HFFc6 (cell line): Measurements from ENCODE around the gene NCOR1. TPM values are rescaled to one million over a fixed set of nuclear protein-coding genes. Genes with fewer than 3 reads are reported as not detected.
"Not testable (repeated sequence)": the region's sequence is repeated elsewhere in the genome, so short reads cannot be mapped to it uniquely, and the experiment has no call there.

ENCODE experiments used
- DNase-seq: peaks from one replicate; pipeline ENCODE4 v3.0.0-alpha.2; 2018
- H3K27ac Mint-ChIP-seq: 2 replicates; pipeline ENCODE4 v1.8.0; 2020; ENCODE audit warnings: mild to moderate bottlenecking, mixed read lengths
- H3K27me3 Mint-ChIP-seq: 2 replicates; pipeline ENCODE4 v1.8.0; 2021; ENCODE audit warnings: mild to moderate bottlenecking, moderate library complexity, mixed read lengths; ENCODE audit not compliant: insufficient read depth
- H3K36me3 Mint-ChIP-seq: 2 replicates; pipeline ENCODE4 v1.8.0; 2021; ENCODE audit warnings: low read depth, mixed read lengths
- H3K4me1 Mint-ChIP-seq: 2 replicates; pipeline ENCODE4 v1.8.0; 2020; ENCODE audit warnings: low read depth, mixed read lengths
- H3K4me3 Mint-ChIP-seq: 2 replicates; pipeline ENCODE4 v1.8.0; 2020; ENCODE audit warnings: mild to moderate bottlenecking, moderate library complexity, mixed read lengths
- H3K9me3 Mint-ChIP-seq: 2 replicates; pipeline ENCODE4 v1.8.0; 2020; ENCODE audit warnings: mild to moderate bottlenecking, mixed read lengths
- total RNA-seq, 6 experiments: library from RNA; stranded (reverse); fragmentation: NEBNext Ultra II Directional; extraction: Animal tissue kit (Norgen Biotek cat#: 25700); gene quantifications; 2 replicates in 1 of 6; 3 replicates in 5 of 6; pipeline ENCODE4 v1.2.3, GENCODE V29; 2021
- TF ChIP-seq, protein P1 (sequence below): fragments of 200-600 bp; sonication (generic); IDR thresholded peaks from 2 replicates; pipeline ENCODE4 v1.5.0; 2021; ENCODE audit warnings: antibody characterized with exemption, mild to moderate bottlenecking

Gene NCOR1
- total RNA-seq, 6 experiments from 2014 or later = 103 to 115 (median 111) TPM

GRCh38 chr17:16072031-16072430 is 143.3 kb downstream of the NCOR1 start:
- TF ChIP-seq, protein P1, sequence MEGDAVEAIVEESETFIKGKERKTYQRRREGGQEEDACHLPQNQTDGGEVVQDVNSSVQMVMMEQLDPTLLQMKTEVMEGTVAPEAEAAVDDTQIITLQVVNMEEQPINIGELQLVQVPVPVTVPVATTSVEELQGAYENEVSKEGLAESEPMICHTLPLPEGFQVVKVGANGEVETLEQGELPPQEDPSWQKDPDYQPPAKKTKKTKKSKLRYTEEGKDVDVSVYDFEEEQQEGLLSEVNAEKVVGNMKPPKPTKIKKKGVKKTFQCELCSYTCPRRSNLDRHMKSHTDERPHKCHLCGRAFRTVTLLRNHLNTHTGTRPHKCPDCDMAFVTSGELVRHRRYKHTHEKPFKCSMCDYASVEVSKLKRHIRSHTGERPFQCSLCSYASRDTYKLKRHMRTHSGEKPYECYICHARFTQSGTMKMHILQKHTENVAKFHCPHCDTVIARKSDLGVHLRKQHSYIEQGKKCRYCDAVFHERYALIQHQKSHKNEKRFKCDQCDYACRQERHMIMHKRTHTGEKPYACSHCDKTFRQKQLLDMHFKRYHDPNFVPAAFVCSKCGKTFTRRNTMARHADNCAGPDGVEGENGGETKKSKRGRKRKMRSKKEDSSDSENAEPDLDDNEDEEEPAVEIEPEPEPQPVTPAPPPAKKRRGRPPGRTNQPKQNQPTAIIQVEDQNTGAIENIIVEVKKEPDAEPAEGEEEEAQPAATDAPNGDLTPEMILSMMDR = no peak
- no peaks in the 10 kb centered on the region for H3K27me3 Mint-ChIP-seq
- no peak overlapping the region for H3K27ac Mint-ChIP-seq
- 0 out of 2 replicates have a peak, but pooled peaks cover 6% of the 10 kb centered on the region for H3K4me1 Mint-ChIP-seq
- no peak for DNase-seq
- H3K4me3 Mint-ChIP-seq = no peak overlapping the region
- H3K36me3 Mint-ChIP-seq = peaks cover 39% of the 10 kb centered on the region
- no peaks in the 10 kb centered on the region for H3K9me3 Mint-ChIP-seq

DNA sequence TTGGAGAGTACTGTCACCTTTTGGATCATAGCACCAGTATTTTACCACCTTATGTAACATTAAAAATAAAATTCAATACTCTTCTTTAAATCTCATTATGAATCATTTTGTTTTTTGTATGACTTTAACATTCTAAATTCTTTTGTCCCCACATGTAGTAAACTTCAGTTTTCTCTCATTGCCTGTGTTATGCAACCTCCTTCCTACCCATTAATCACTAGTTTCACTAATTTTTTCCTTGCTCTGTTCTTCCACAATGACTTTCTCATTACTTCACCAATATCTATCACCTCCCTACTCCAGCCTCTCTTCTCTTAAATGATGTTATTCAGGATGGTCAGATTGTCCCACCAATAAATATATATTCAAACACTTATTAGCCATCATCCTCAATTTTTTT is 147.0 kb downstream of the NCOR1 start:
- H3K36me3 Mint-ChIP-seq = peaks cover 35% of the 10 kb centered on the region
- H3K9me3 Mint-ChIP-seq = no peaks in the 10 kb centered on the region
- no peak overlapping the region for H3K4me3 Mint-ChIP-seq
- H3K4me1 Mint-ChIP-seq = 0 out of 2 replicates have a peak, but pooled peaks cover 6% of the 10 kb centered on the region
- no peak for DNase-seq
- H3K27me3 Mint-ChIP-seq = no peaks in the 10 kb centered on the region
- TF ChIP-seq, protein P1 = no peak
- peak overlapping the region; percentile 27 for H3K27ac Mint-ChIP-seq

DNA sequence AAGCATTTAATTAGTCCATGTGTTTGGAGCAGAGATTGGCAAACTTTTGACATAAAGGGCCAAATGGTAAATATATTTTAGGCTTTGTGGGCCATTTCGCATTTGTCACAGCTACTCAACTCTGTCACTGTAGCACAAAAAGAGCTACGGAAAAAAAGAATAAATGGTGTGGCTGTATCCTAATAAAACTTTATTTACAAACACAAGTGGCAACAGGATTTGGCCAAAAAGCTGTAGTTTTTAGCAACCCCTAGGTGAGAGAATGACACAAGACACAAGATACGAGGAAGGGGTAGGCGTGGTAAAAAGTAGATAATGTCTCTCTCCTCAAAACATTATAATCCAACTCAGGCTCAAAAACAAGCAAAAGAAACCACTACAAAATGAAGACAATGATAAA is 149.2 kb downstream of the NCOR1 start:
- no peak overlapping the region for H3K4me3 Mint-ChIP-seq
- no peak overlapping the region for H3K27ac Mint-ChIP-seq
- H3K27me3 Mint-ChIP-seq = no peaks in the 10 kb centered on the region; the same call in 1 of the 2 replicates
- H3K9me3 Mint-ChIP-seq = no peaks in the 10 kb centered on the region
- H3K4me1 Mint-ChIP-seq = 0 out of 2 replicates have a peak, but pooled peaks cover 6% of the 10 kb centered on the region
- H3K36me3 Mint-ChIP-seq = peaks cover 50% of the 10 kb centered on the region
- TF ChIP-seq, protein P1 = no peak
- no peak for DNase-seq

GRCh38 chr17:16061631-16062030 is 153.7 kb downstream of the NCOR1 start:
- no peak overlapping the region for H3K27ac Mint-ChIP-seq
- H3K4me1 Mint-ChIP-seq = no peaks in the 10 kb centered on the region
- H3K36me3 Mint-ChIP-seq = peaks cover 31% of the 10 kb centered on the region
- no peak overlapping the region for H3K4me3 Mint-ChIP-seq
- TF ChIP-seq, protein P1 = no peak
- no peaks in the 10 kb centered on the region for H3K9me3 Mint-ChIP-seq
- H3K27me3 Mint-ChIP-seq = no peaks in the 10 kb centered on the region; the same call in 1 of the 2 replicates
- DNase-seq = no peak

- H3K27ac Mint-ChIP-seq, DNase-seq, H3K4me3 Mint-ChIP-seq, H3K9me3 Mint-ChIP-seq, H3K27me3 Mint-ChIP-seq: not testable (repeated sequence)
- H3K4me1 Mint-ChIP-seq = peaks cover 12% of the 10 kb centered on the region
- H3K36me3 Mint-ChIP-seq = peaks cover 56% of the 10 kb centered on the region
Observed at GRCh38 chr17:16055139-16055538, 160.2 kb downstream of the NCOR1 start.

DNA sequence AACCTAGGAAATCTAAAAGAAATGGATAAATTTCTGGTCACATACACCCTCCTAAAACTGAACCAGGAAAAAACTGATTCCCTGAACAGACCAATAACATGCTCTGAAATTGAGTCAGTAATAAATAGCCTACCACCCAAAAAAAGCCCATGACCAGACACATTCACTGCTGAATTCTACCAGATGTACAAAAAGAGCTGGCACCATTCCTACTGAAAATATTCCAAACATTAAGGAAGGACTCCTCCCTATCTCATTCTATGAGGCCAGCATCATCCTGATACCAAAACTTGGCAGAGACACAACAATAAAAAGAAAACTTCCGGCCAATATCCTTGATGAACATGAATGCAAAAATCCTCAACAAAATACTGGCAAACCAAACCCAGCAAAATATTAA is 162.8 kb downstream of the NCOR1 start:
- H3K27me3 Mint-ChIP-seq = no peaks in the 10 kb centered on the region; the same call in none of the 2 replicates
- DNase-seq = peak; percentile 37

More for the DNA sequence above, 162.8 kb downstream of the NCOR1 start:
- Mint-ChIP-seq H3K4me3 (peak overlapping the region; percentile 3; the same call in 1 of the 2 replicates), H3K9me3 (no peaks in the 10 kb centered on the region), H3K27ac (peak overlapping the region; percentile 63), H3K36me3 (peaks cover 61% of the 10 kb centered on the region), H3K4me1 (peaks cover 12% of the 10 kb centered on the region)
- TF ChIP-seq, protein P1 = no peak
